Naive thymus-derived CD8-positive, alpha-beta T cell (primary cell): ENCODE results near the gene TMEM184B. TPM values are rescaled to one million over a fixed set of nuclear protein-coding genes. Genes with fewer than 3 reads are reported as not detected.
"Not testable (repeated sequence)": the region's sequence is repeated elsewhere in the genome, so short reads cannot be mapped to it uniquely, and the experiment has no call there.

Source experiments
- ATAC-seq, 2 donors: fragments of 150-1000 bp; cut with Tn5 transposase in 1 of 2; sonication (Bioruptor Pico), chemical (Tn5 transposase) in 1 of 2; 1 replicate in 1 of 2; 2 replicates in 1 of 2; pipeline ENCODE4 v1.10.0; 2021; ENCODE audit warnings: mild to moderate bottlenecking in 2 of 2, moderate library complexity in 2 of 2
- POLR2A ChIA-PET: fragments of 350-600 bp; sonication (Branson Sonifier 250); formaldehyde crosslinking; loops from one replicate; lab custom pipeline; 2021; ENCODE audit warnings: antibody characterized with exemption; lab: Charles Lee
- DNase-seq, 10 donors: peaks; one replicate each; pipeline versions ENCODE4 v3.0.0 to v3.0.0-alpha.2; 2020 to 2022
- H3K27ac Mint-ChIP-seq, 10 donors: one replicate each; pipeline ENCODE4 v1.8.0; 2020 to 2022; ENCODE audit warnings: mild to moderate bottlenecking in 10 of 10, mixed read lengths in 10 of 10, moderate library complexity in 4 of 10, inconsistent platforms in 1 of 10
- H3K27me3 Mint-ChIP-seq, 5 donors: one replicate each; pipeline ENCODE4 v1.8.0; 2021 to 2022; ENCODE audit warnings: mixed read lengths in 5 of 5
- H3K36me3 Mint-ChIP-seq, 3 donors: one replicate each; pipeline ENCODE4 v1.8.0; 2020 to 2022; ENCODE audit warnings: mixed read lengths in 3 of 3, mild to moderate bottlenecking in 2 of 3, inconsistent platforms in 1 of 3
- H3K4me1 Mint-ChIP-seq, 4 donors: one replicate each; pipeline ENCODE4 v1.8.0; 2021 to 2022; ENCODE audit warnings: mixed read lengths in 4 of 4
- H3K4me3 Mint-ChIP-seq, 10 donors: one replicate each; pipeline ENCODE4 v1.8.0; 2020 to 2022; ENCODE audit warnings: mild to moderate bottlenecking in 10 of 10, mixed read lengths in 10 of 10, moderate library complexity in 6 of 10, inconsistent platforms in 1 of 10
- H3K9me3 Mint-ChIP-seq, 9 donors: one replicate each; pipeline ENCODE4 v1.8.0; 2020 to 2022; ENCODE audit warnings: mixed read lengths in 9 of 9, mild to moderate bottlenecking in 3 of 9, inconsistent platforms in 1 of 9, moderate library complexity in 1 of 9
- polyA plus RNA-seq, 3 donors: library from polyadenylated mRNA; unstranded; fragments of 300-500 nt; fragmentation: Illumina TruSeq; gene quantifications; one replicate each; pipeline ENCODE4 v1.2.3, GENCODE V29; 2021
- total RNA-seq, 8 experiments: library from RNA in 2 of 8; stranded (reverse) in 2 of 8; gene quantifications; one replicate each; pipeline ENCODE4 v1.2.3 and lab custom pipeline; 2021 to 2026

Gene TMEM184B
- total and polyA plus RNA-seq, 5 experiments from 2014 or later: 5.1 to 26.8 (median 13.0) TPM

DNA sequence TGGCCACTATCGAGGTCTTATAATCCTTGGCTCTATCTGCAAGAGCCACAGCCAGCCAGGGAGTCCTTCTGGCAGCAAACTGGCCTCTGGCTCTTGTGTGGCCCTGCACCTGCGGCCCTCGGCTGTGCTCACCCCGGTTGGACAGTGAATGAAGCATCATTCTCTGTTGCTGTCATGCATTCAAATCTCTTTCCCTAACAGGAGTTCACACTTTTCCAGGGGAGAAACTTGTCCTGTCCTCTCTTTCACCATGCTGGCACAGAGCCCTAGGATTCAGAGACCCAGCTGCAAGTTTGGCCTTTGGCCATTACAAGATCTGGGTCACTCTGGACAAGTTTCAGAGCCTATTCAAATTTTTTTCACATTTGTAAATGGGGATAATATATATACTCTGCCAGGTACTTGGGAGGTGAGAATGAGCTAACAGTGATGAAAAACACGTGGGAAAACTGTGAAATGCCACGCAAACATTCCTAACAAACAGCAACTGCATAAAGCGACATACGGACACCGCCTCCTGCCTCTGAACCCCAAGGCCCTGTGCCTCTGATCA, 34.2 kb downstream of the TMEM184B start:
- no peaks in the 10 kb centered on the region for H3K9me3 Mint-ChIP-seq
- no peak overlapping the region for H3K4me3 Mint-ChIP-seq
- peaks cover 0 to 7% (median 2%) of the 10 kb centered on the region in 4 donors for H3K4me1 Mint-ChIP-seq
- no peaks in the 10 kb centered on the region for H3K27me3 Mint-ChIP-seq
- H3K36me3 Mint-ChIP-seq: peaks cover 0 to 68% (median 3%) of the 10 kb centered on the region in 3 donors
- DNase-seq (no peak), ATAC-seq (no peak)
- POLR2A ChIA-PET: no interaction called here
- H3K27ac Mint-ChIP-seq: no peak overlapping the region

DNA sequence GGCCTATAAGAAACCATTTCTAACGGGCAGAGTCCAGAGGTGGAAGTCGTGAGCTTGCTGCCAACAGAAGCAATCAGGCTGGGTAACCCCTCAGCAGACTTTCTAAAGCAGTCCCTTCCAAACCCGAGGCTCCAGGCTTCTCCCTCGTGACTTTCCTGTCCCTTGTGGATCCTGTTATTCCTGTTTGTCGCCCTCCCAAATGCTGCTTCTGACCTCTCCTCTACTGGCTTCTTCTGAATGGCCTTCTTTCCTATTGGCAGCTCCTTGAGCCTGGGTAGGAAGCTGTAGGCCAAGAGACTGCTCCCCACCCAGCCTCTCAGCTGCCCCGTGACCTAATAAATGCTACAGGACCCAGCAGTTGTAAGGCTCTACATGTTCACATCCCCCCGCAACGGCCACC, 36.0 kb downstream of the TMEM184B start:
- peak overlapping the region in 1 of 10 donors; percentile 61 for H3K27ac Mint-ChIP-seq
- POLR2A ChIA-PET: no interaction called here

GRCh38 chr22:38235240-38235850, 37.5 kb downstream of the TMEM184B start:
- DNase-seq: no peak
- Mint-ChIP-seq H3K27me3 (no peaks in the 10 kb centered on the region), H3K9me3 (no peaks in the 10 kb centered on the region), H3K36me3 (peaks cover 0 to 72% (median 7%) of the 10 kb centered on the region in 3 donors), H3K4me3 (no peak overlapping the region), H3K4me1 (peaks cover 6 to 9% (median 7%) of the 10 kb centered on the region in 4 donors), H3K27ac (no peak overlapping the region)
- POLR2A ChIA-PET: no interaction called here
- no peak for ATAC-seq

More for the DNA sequence above, 36.0 kb downstream of the TMEM184B start:
- Mint-ChIP-seq H3K4me3 (no peak overlapping the region), H3K36me3 (peaks cover 0 to 71% (median 7%) of the 10 kb centered on the region in 3 donors), H3K4me1 (peaks cover 0 to 7% (median 2%) of the 10 kb centered on the region in 4 donors), H3K9me3 (no peaks in the 10 kb centered on the region), H3K27me3 (no peaks in the 10 kb centered on the region)
- DNase-seq: no peak
- no peak for ATAC-seq

GRCh38 chr22:38233856-38234255, 39.0 kb downstream of the TMEM184B start:
- H3K27ac Mint-ChIP-seq, H3K9me3 Mint-ChIP-seq, DNase-seq, H3K27me3 Mint-ChIP-seq, H3K4me3 Mint-ChIP-seq, ATAC-seq, POLR2A ChIA-PET: not testable (repeated sequence)
- peaks cover 6 to 14% (median 7%) of the 10 kb centered on the region in 4 donors for H3K4me1 Mint-ChIP-seq
- peaks cover 0 to 66% (median 7%) of the 10 kb centered on the region in 3 donors for H3K36me3 Mint-ChIP-seq

GRCh38 chr22:38233427-38233826, 39.4 kb downstream of the TMEM184B start:
- POLR2A ChIA-PET: no interaction called here
- no peak for ATAC-seq

GRCh38 chr22:38232196-38232595, 40.6 kb downstream of the TMEM184B start:
- Mint-ChIP-seq H3K27ac (peak overlapping the region in 1 of 10 donors; percentile 51), H3K36me3 (peaks cover 0 to 57% (median 7%) of the 10 kb centered on the region in 3 donors), H3K27me3 (no peaks in the 10 kb centered on the region), H3K4me3 (no peak overlapping the region), H3K4me1 (peaks cover 6 to 17% (median 7%) of the 10 kb centered on the region in 4 donors), H3K9me3 (no peaks in the 10 kb centered on the region)
- POLR2A ChIA-PET: no interaction called here
- ATAC-seq (no peak), DNase-seq (no peak)

More at GRCh38 chr22:38233427-38233826, 39.4 kb downstream of the TMEM184B start:
- Mint-ChIP-seq H3K4me3 (no peak overlapping the region), H3K27ac (peak overlapping the region in 2 of 10 donors; percentile 9 to 65), H3K27me3 (no peaks in the 10 kb centered on the region), H3K4me1 (peaks cover 6 to 17% (median 7%) of the 10 kb centered on the region in 4 donors), H3K36me3 (peaks cover 0 to 65% (median 7%) of the 10 kb centered on the region in 3 donors), H3K9me3 (no peaks in the 10 kb centered on the region)
- DNase-seq: no peak

DNA sequence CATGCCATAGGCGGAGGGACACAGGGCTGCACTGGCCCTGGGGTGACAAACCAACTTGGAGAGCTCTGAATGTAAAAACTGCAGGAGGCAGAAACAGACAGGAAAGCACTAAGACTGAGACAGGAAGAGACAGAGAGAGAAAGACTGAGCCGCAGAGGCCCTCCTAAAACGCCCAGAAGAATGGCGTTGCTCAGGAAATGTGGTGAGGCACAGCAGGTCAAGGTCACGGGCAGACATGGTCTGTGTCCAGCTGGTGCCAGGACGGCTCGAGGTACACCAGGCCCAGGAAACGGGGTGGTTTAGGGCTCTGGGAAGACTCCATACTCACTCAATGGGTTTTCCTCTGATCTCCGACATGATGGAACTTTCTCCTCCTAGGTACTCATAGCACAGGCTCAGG, 41.9 kb downstream of the TMEM184B start:
- Mint-ChIP-seq H3K4me1 (peaks cover 4 to 17% (median 7%) of the 10 kb centered on the region in 4 donors), H3K36me3 (peaks cover 0 to 53% (median 10%) of the 10 kb centered on the region in 3 donors), H3K9me3 (no peaks in the 10 kb centered on the region), H3K27me3 (no peaks in the 10 kb centered on the region), H3K27ac (peak overlapping the region in 2 of 10 donors; percentile 14 to 63), H3K4me3 (no peak overlapping the region)
- ATAC-seq: no peak
- DNase-seq: no peak
- POLR2A ChIA-PET: no interaction called here

- H3K27me3 Mint-ChIP-seq: no peaks in the 10 kb centered on the region
- DNase-seq (peak in 7 of 10 donors; percentile 12 to 51 (median 38)), ATAC-seq (peak; percentile 65 to 74)
- H3K27ac Mint-ChIP-seq: peak overlapping the region in 3 of 10 donors; percentile 6 to 63 (median 14)
- H3K4me3 Mint-ChIP-seq: no peak overlapping the region
- H3K9me3 Mint-ChIP-seq: no peaks in the 10 kb centered on the region
- H3K4me1 Mint-ChIP-seq: peaks cover 4 to 17% (median 6%) of the 10 kb centered on the region in 4 donors
- POLR2A ChIA-PET: no interaction called here
- H3K36me3 Mint-ChIP-seq: peaks cover 0 to 49% (median 7%) of the 10 kb centered on the region in 3 donors
Observed at GRCh38 chr22:38230108-38230825, 42.5 kb downstream of the TMEM184B start.

GRCh38 chr22:38228873-38229740, 43.7 kb downstream of the TMEM184B start:
- Mint-ChIP-seq H3K4me1 (peaks cover 2 to 17% (median 6%) of the 10 kb centered on the region in 4 donors), H3K27ac (peak overlapping the region in 6 of 10 donors; percentile 11 to 79 (median 56)), H3K36me3 (peaks cover 0 to 44% (median 7%) of the 10 kb centered on the region in 3 donors), H3K4me3 (no peak overlapping the region), H3K27me3 (no peaks in the 10 kb centered on the region), H3K9me3 (no peaks in the 10 kb centered on the region)
- ATAC-seq: no peak
- POLR2A ChIA-PET: interaction anchor here (1.1 kb wide), 1 partner anchor 42 kb away, joined by 3 read pairs; no protein-coding TSS in a partner anchor
- no peak for DNase-seq

DNA sequence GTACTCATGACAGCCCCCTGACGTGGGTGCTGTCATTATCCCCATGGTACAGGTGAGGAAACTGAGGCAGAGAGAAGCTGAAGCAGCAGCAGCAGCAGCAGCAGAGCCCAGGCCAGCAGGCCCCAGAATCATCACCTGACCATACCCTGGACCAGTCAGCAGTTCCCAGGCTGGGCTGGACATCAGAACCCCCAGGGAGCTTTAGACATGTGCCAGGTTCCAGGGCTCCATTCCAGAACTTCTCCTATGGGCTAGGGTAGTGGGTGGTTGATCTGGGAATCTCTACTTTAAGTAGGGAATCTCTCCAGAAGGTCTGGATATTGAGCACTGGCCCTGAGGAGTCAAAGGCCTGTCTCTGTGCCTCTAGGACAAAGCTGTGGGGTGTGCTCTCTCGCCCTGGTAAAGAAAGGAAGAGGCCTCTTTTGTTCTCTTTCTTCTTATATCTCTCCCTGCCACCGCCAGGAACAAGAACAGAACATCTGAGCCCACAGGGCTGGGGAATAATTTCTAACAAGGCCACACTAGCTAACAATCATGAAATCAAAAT, 44.4 kb downstream of the TMEM184B start:
- DNase-seq (no peak), ATAC-seq (no peak)
- POLR2A ChIA-PET: interaction anchor here (1.1 kb wide), 1 partner anchor 43 kb away, joined by 3 read pairs; no protein-coding TSS in a partner anchor
- no peak overlapping the region for H3K4me3 Mint-ChIP-seq
- peak overlapping the region in 4 of 10 donors; percentile 11 to 79 (median 60) for H3K27ac Mint-ChIP-seq
- no peaks in the 10 kb centered on the region for H3K27me3 Mint-ChIP-seq
- H3K9me3 Mint-ChIP-seq: no peaks in the 10 kb centered on the region
- peaks cover 2 to 17% (median 6%) of the 10 kb centered on the region in 4 donors for H3K4me1 Mint-ChIP-seq
- peaks cover 0 to 37% (median 5%) of the 10 kb centered on the region in 3 donors for H3K36me3 Mint-ChIP-seq

DNA sequence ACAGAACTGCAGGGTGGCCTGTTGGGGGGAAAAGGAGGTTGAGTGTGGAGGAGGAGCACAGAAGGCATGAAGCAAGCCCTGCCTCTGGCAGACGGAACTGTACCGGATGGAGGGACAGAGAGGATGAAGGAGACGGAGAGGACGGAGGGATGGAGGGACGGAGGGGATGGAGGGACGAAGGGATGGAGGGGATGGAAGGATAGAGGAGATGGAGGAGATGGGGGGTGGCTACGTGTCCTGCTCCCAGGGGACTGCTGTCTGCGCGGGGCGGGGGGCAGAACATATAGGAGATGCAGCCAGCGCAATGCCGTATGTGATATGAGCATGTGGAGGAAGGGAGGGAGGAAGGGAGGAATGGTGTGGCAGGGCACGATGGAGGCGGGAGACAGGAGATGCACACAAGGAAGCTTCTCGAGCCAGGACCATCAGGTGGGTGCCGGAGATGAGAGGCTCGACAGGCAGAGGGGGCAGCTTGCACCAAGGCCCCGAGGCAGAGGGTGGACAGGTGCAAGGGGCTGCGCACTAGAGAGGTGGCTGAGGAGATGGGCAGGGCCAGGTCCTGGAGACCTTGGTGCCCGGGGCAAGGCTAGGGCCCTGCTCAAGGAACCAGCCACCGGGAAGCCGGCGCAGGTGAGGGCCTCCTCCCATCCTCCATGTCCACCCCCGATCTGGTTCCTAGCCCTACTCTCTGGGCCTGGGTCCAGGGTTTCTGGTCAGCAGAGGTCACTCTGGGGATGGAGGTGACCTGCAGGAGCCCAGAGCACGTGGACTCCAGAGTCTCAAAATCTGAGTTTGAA, 45.8 kb downstream of the TMEM184B start:
- ATAC-seq (no peak), DNase-seq (no peak)
- no peaks in the 10 kb centered on the region for H3K9me3 Mint-ChIP-seq
- peaks cover 3 to 17% (median 7%) of the 10 kb centered on the region in 4 donors for H3K4me1 Mint-ChIP-seq
- H3K36me3 Mint-ChIP-seq: peaks cover 0 to 32% (median 2%) of the 10 kb centered on the region in 3 donors
- no peaks in the 10 kb centered on the region for H3K27me3 Mint-ChIP-seq
- POLR2A ChIA-PET: interaction anchor here (0.6 kb wide), 1 partner anchor 1912 kb away, joined by 3 read pairs; no protein-coding TSS in a partner anchor
- H3K4me3 Mint-ChIP-seq: no peak overlapping the region
- peak overlapping the region in 1 of 10 donors; percentile 63 for H3K27ac Mint-ChIP-seq
